Natural killer cell (primary cell): ENCODE measurements around the gene TMEM114. TPM values are rescaled to one million over a fixed set of nuclear protein-coding genes. Genes with fewer than 3 reads are reported as not detected.
A peak's percentile ranks its signal among the peaks of the same experiment; 100 is the strongest.

ENCODE experiments used
- ATAC-seq, 3 donors: fragments of 150-1000 bp in 2 of 3; fragments of 200-7000 bp in 1 of 3; cut with Tn5 transposase; 1 replicate in 1 of 3; 2 replicates in 2 of 3; pipeline ENCODE4 v1.10.0; 2021; ENCODE audit warnings: mild to moderate bottlenecking in 2 of 3, moderate library complexity in 2 of 3
- DNase-seq, 2 donors: peaks; one replicate each; pipeline versions ENCODE4 v3.0.0 to v3.0.0-alpha.2; 2013 to 2021; ENCODE audit warnings: mixed read lengths in 1 of 2
- H3K27ac ChIP-seq: one replicate; pipeline ENCODE4 v1.5.1; 2013; ENCODE audit warnings: mild to moderate bottlenecking, low read length
- H3K27me3 ChIP-seq: one replicate; pipeline ENCODE4 v1.6.1; 2013; ENCODE audit warnings: low read length; ENCODE audit not compliant: control insufficient read depth, insufficient read depth
- H3K36me3 ChIP-seq: one replicate; pipeline ENCODE4 v1.6.1; 2013; ENCODE audit warnings: low read length; ENCODE audit not compliant: control insufficient read depth, insufficient read depth
- H3K4me1 ChIP-seq: one replicate; pipeline ENCODE4 v1.6.1; 2013; ENCODE audit warnings: low read length; ENCODE audit not compliant: control insufficient read depth, insufficient read depth
- H3K4me3 ChIP-seq: one replicate; pipeline ENCODE4 v1.5.1; 2013; ENCODE audit warnings: low read length
- H3K9me3 ChIP-seq: one replicate; pipeline ENCODE4 v1.6.1; 2013; ENCODE audit warnings: low read length; ENCODE audit not compliant: control insufficient read depth, insufficient read depth
- H3K27ac Mint-ChIP-seq, 2 donors: one replicate each; pipeline ENCODE4 v1.8.0; 2022; ENCODE audit warnings: mild to moderate bottlenecking in 2 of 2, mixed read lengths in 2 of 2, moderate library complexity in 1 of 2
- H3K27me3 Mint-ChIP-seq, 2 donors: one replicate each; pipeline ENCODE4 v1.8.0; 2022; ENCODE audit warnings: low read depth in 2 of 2, mixed read lengths in 2 of 2
- H3K36me3 Mint-ChIP-seq: one replicate; pipeline ENCODE4 v1.8.0; 2022; ENCODE audit warnings: mixed read lengths
- H3K4me1 Mint-ChIP-seq, 2 donors: one replicate each; pipeline ENCODE4 v1.8.0; 2022; ENCODE audit warnings: mixed read lengths in 2 of 2
- H3K4me3 Mint-ChIP-seq: one replicate; pipeline ENCODE4 v1.8.0; 2022; ENCODE audit warnings: mild to moderate bottlenecking, moderate library complexity, mixed read lengths
- H3K9me3 Mint-ChIP-seq, 2 donors: one replicate each; pipeline ENCODE4 v1.8.0; 2022; ENCODE audit warnings: mixed read lengths in 2 of 2
- WGBS: methylation state at CpG from one replicate; pipeline ENCODE4 v1.1.7; 2013; ENCODE audit warnings: missing lambda C conversion rate; ENCODE audit not compliant: insufficient coverage; 5-methylcytosine and 5-hydroxymethylcytosine counted together
- intact Hi-C: fragments of 100-400 bp; cut with micrococcal nuclease; formaldehyde crosslinking; loops from one replicate; pipeline ENCODE4 v1.14.2; 2022
- total RNA-seq, 4 donors: library from RNA; stranded (reverse); fragments of 120-200 nt in 1 of 4; gene quantifications; one replicate each; pipeline versions ENCODE4 v1.2.3 to v1.2.4, GENCODE V29; 2013 to 2022
- TF ChIP-seq, protein P1 (sequence below): fragments of 200-600 bp; IDR thresholded peaks from one replicate; pipeline ENCODE4 v1.8.0; 2022; ENCODE audit warnings: antibody characterized with exemption

TMEM114 gene
- total RNA-seq, 3 donors from 2014 or later (not counting 1 experiment from before 2014, with no cell fraction given), result not detected

DNA sequence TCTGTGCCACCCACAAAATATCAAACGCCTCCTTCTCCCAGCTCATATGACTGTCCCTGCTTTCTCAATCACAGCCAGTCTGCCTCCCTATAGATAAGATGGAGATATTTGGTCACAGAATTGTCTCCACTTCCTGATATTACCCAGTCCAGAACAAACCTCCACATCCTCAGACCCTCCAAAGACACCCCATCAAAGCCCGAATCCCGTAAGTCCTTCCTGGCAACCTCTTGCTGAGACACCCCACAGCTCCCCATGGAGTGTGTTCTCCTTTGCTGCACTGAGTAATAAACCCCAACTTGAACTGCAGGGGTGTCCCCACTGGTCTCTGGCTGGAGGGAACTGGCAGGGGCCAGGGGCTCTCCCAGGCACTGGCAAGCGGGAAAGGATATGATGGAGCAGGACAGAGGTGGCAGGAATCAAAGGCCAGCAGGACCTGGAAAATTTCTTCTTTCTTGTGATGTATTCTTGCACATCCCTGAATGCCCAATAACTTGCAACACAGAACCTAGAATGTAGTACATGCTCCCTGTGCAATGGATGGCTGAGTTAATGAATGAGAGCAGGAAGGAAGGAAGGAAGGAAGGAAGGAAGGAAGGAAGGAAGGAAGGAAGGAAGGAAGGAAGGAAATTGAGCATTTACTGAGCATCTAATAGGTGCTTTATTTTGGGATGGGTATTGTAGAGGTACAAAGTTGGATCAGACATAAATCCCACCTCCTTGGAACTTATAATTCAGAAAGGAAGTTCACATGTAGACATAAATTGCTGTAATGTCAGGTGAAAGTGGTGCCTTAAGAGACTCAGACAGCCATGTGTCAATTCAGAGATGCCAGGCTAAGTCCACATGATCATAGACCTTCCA is 13.9 kb downstream of the TMEM114 start:
- WGBS, result 80% methylated on average over 3 of the region's 4 CpGs
- Mint-ChIP-seq H3K4me1 (no peaks in the 10 kb centered on the region), H3K36me3 (no peaks in the 10 kb centered on the region), H3K9me3 (no peaks in the 10 kb centered on the region), H3K27me3 (peaks cover 9 to 15% of the 10 kb centered on the region in 2 donors), H3K4me3 (no peak overlapping the region), H3K27ac (no peak overlapping the region)
- DNase-seq (no peak), ATAC-seq (no peak)
- H3K4me3 ChIP-seq, result no peak overlapping the region
- H3K9me3 ChIP-seq, result no peaks in the 10 kb centered on the region
- no peaks in the 10 kb centered on the region for H3K36me3 ChIP-seq
- H3K4me1 ChIP-seq, result no peaks in the 10 kb centered on the region
- TF ChIP-seq, protein P1, sequence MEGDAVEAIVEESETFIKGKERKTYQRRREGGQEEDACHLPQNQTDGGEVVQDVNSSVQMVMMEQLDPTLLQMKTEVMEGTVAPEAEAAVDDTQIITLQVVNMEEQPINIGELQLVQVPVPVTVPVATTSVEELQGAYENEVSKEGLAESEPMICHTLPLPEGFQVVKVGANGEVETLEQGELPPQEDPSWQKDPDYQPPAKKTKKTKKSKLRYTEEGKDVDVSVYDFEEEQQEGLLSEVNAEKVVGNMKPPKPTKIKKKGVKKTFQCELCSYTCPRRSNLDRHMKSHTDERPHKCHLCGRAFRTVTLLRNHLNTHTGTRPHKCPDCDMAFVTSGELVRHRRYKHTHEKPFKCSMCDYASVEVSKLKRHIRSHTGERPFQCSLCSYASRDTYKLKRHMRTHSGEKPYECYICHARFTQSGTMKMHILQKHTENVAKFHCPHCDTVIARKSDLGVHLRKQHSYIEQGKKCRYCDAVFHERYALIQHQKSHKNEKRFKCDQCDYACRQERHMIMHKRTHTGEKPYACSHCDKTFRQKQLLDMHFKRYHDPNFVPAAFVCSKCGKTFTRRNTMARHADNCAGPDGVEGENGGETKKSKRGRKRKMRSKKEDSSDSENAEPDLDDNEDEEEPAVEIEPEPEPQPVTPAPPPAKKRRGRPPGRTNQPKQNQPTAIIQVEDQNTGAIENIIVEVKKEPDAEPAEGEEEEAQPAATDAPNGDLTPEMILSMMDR, result no peak
- H3K27me3 ChIP-seq, result no peaks in the 10 kb centered on the region
- H3K27ac ChIP-seq, result no peak overlapping the region
- intact Hi-C loops, result no loop called here

DNA sequence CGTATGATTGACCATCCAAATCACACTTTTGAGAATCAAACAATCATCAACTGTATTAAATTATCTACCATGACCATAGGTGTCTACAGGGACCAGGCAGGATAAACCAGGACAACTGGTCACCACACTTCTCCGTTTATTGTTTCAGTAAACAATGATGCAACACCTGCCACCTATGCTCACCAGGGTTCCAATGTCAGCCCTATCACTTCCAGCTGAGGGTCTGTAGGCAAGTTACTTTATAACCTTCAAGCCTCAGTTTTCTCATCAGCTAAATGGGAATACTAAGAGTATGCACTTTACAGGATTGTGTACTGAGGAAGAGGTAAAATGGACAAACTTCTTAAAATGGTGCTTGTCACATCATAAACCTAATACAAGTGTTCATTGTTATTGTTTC is 14.9 kb downstream of the TMEM114 start:
- ATAC-seq (no peak), DNase-seq (no peak)
- no peaks in the 10 kb centered on the region for H3K36me3 ChIP-seq
- H3K4me1 ChIP-seq, result no peaks in the 10 kb centered on the region
- H3K27ac Mint-ChIP-seq, result no peak overlapping the region
- H3K9me3 Mint-ChIP-seq, result no peaks in the 10 kb centered on the region
- 77% methylated on average over 2 of the region's 2 CpGs for WGBS
- no peak overlapping the region for H3K4me3 Mint-ChIP-seq
- TF ChIP-seq, protein P1, result no peak
- H3K36me3 Mint-ChIP-seq, result no peaks in the 10 kb centered on the region
- H3K9me3 ChIP-seq, result no peaks in the 10 kb centered on the region
- no peak overlapping the region for H3K4me3 ChIP-seq
- H3K27me3 ChIP-seq, result no peaks in the 10 kb centered on the region
- no peak overlapping the region for H3K27ac ChIP-seq
- H3K4me1 Mint-ChIP-seq, result no peaks in the 10 kb centered on the region
- intact Hi-C loops, result no loop called here
- H3K27me3 Mint-ChIP-seq, result peaks cover 9 to 15% of the 10 kb centered on the region in 2 donors

DNA sequence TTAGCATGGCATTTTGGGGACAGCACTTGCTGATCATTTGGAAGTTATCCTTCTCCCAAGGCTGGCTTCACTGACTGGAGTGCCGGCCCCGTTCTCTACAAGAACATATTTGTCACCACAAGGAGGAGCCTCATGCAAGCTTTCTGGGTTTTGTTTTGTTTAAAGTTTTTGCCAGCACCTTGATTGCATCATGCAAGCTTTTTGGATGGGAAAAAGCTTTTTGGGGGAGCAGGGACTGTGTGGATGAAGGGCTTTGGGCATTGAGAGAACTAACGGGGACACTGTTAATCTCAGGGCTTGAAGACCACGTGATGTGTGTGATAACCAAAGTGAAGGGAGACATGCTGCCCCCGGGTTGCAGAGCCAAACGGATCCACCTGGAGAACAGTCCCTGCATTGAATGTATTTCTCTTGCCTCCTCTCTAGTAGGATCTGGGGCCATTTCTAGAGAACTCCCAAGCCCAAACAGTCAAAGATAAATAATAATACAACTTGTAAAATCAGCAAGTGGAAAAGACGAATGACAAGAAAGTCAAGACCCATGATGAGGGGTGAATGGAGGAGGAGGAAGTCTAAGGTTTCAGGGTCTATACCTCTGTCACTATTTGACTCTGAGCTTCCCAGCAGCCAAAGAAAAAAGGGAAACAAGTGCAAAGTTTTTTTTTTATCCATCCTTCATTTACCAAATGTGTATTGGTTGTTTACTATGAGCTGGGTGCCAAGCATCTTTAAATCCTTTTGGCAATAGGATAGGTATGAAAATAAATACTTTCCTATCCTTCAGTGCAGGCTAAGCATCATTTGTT is 17.2 kb downstream of the TMEM114 start:
- Mint-ChIP-seq H3K4me3 (no peak overlapping the region), H3K27ac (no peak overlapping the region), H3K4me1 (no peaks in the 10 kb centered on the region), H3K9me3 (no peaks in the 10 kb centered on the region), H3K27me3 (peaks cover 9 to 15% of the 10 kb centered on the region in 2 donors), H3K36me3 (no peaks in the 10 kb centered on the region)
- no peaks in the 10 kb centered on the region for H3K27me3 ChIP-seq
- no peaks in the 10 kb centered on the region for H3K36me3 ChIP-seq
- no peak overlapping the region for H3K27ac ChIP-seq
- peak in 1 of 2 donors; percentile 20 for DNase-seq
- intact Hi-C loops, result no loop called here
- TF ChIP-seq, protein P1, result no peak
- no peak for ATAC-seq
- no peaks in the 10 kb centered on the region for H3K4me1 ChIP-seq
- H3K9me3 ChIP-seq, result no peaks in the 10 kb centered on the region
- no peak overlapping the region for H3K4me3 ChIP-seq
- 46% methylated on average over 7 of the region's 7 CpGs for WGBS
